Pancreas (tissue), 10 donors: ENCODE measurements around the gene OR52L1. TPM values are rescaled to one million over a fixed set of nuclear protein-coding genes. Genes with fewer than 3 reads are reported as not detected.
A peak's percentile ranks its signal among the peaks of the same experiment; 100 is the strongest.

ENCODE experiments used
- ATAC-seq, 4 donors: fragments of 200-7000 bp; cut with Tn5 transposase; one replicate each; pipeline versions ENCODE4 v1.8.0 to v1.9.1; 2020; ENCODE audit warnings: mild to moderate bottlenecking in 4 of 4, moderate library complexity in 4 of 4
- DNase-seq, 6 donors: peaks; one replicate each; pipeline ENCODE4 v3.0.0-alpha.2; 2020
- FAIRE-seq: peaks from 2 replicates; lab custom pipeline; 2012; peaks lifted over from hg19 to GRCh38; lab: Jason Lieb, UNC
- H3K27ac ChIP-seq, 4 donors: fragments of 200-600 bp; sonication (generic); 1 replicate in 3 of 4; 2 replicates in 1 of 4; pipeline versions ENCODE4 v1.5.0 to v1.8.0; 2020
- H3K27me3 ChIP-seq, 4 donors: fragments of 200-600 bp; one replicate each; pipeline ENCODE4 v1.8.0; 2021
- H3K36me3 ChIP-seq, 3 donors: fragments of 200-600 bp; sonication (generic) in 1 of 3; one replicate each; pipeline versions ENCODE4 v1.5.0 to v1.8.0; 2020 to 2021
- H3K4me1 ChIP-seq, 3 donors: fragments of 200-600 bp; one replicate each; pipeline ENCODE4 v1.8.0; 2021
- H3K4me3 ChIP-seq, 4 donors: fragments of 200-600 bp; sonication (generic) in 2 of 4; one replicate each; pipeline versions ENCODE4 v1.5.0 to v1.8.0; 2020 to 2021
- H3K9me3 ChIP-seq, 4 donors: fragments of 200-600 bp; one replicate each; pipeline ENCODE4 v1.8.0; 2021
- CTCF ChIP-seq, 4 donors: fragments of 200-600 bp; sonication (generic) in 3 of 4; IDR thresholded peaks; one replicate each; pipeline versions ENCODE4 v1.5.0 to v1.8.0; 2021; ENCODE audit warnings: antibody characterized with exemption in 4 of 4
- WGBS, 2 donors: extraction: QIAGEN DNeasy Blood & Tissue Kit; methylation state at CpG; one replicate each; pipeline ENCODE4 v1.1.7; 2013; 5-methylcytosine and 5-hydroxymethylcytosine counted together
- intact Hi-C, 3 donors: fragments of 100-400 bp; cut with DNase I; formaldehyde crosslinking; loops; one replicate each; pipeline versions ENCODE4 v1.11.1 to v1.14.2; 2022
- polyA plus RNA-seq, 2 donors: library from polyadenylated mRNA; stranded (reverse); fragments of 200-250 nt; gene quantifications; one replicate each; pipeline ENCODE4 v1.2.3, GENCODE V29; 2013
- total RNA-seq, 6 donors: library from RNA; stranded (reverse); fragmentation: NEBNext Ultra II Directional in 4 of 6; extraction: Animal tissue kit (Norgen Biotek cat#: 25700) in 4 of 6; gene quantifications; one replicate each; pipeline versions ENCODE4 v1.2.1 to v1.2.4, GENCODE V29; 2021 to 2023
- donor health status: healthy with polysubstance abuse.
- donor health status: DM: no; HTN: no; CAD: no; lungs with moderate emphysema.
- donor health status: DM: no; HTN: no; CAD: no.
- donor health status: control.
- donor health status: control.
- donor health status: Bipolar disorder and iron deficiency.
- donor health status: DM: yes; HTN: yes; CAD: no.
- donor health status: DM: no; HTN: no; CAD: no.
- donor health status: DM: no; HTN: no; CAD: no.
- donor health status: DM: yes; HTN: yes; CAD: no.

Gene OR52L1
- total and polyA plus RNA-seq, 8 donors: not detected

DNA sequence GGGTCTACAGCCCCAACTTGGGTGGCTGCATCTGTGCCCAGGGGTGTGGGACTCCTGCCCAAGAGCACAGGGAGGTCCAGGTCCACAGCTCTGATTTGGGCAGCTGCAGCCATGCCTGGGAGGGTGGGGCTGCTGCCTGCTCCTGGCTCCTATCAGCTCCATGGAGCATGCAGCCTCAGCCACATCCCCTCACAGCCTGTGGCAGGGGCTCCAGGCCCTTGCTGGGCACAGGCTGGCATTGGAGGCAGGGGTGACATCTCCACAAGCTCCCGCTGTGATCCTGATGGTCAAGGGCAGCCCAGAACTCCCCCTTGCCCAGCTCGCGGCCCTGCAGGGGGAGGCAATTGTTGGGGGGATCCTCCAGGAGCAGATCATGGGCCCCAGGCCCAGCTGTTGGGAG, 26.3 kb upstream of the OR52L1 start:
- Histone ChIP-seq H3K27ac (no peak overlapping the region), H3K27me3 (no peaks in the 10 kb centered on the region), H3K36me3 (no peaks in the 10 kb centered on the region), H3K4me1 (no peaks in the 10 kb centered on the region), H3K4me3 (no peak overlapping the region), H3K9me3 (no peaks in the 10 kb centered on the region)
- FAIRE-seq: no peak
- DNase-seq: peak in 1 of 6 donors; percentile 50
- intact Hi-C loops: no loop called here
- TF ChIP-seq CTCF (IDR thresholded peaks at IDR 0.05): no peak
- no peak for ATAC-seq
- WGBS, 2 donors: 67 to 97% methylated on average over 3 of the region's 3 CpGs

- ATAC-seq (no peak), DNase-seq (no peak), FAIRE-seq (no peak)
- Histone ChIP-seq H3K27ac (no peak overlapping the region), H3K4me1 (no peaks in the 10 kb centered on the region), H3K36me3 (no peaks in the 10 kb centered on the region), H3K4me3 (no peak overlapping the region), H3K27me3 (no peaks in the 10 kb centered on the region), H3K9me3 (no peaks in the 10 kb centered on the region)
- TF ChIP-seq CTCF (IDR thresholded peaks at IDR 0.05): no peak
- WGBS, 2 donors: 72 to 74% methylated on average over 4 of the region's 4 CpGs
- intact Hi-C loops: no loop called here
These were observed 25.4 kb upstream of the OR52L1 start for GRCh38 chr11:6012035-6012668.

DNA sequence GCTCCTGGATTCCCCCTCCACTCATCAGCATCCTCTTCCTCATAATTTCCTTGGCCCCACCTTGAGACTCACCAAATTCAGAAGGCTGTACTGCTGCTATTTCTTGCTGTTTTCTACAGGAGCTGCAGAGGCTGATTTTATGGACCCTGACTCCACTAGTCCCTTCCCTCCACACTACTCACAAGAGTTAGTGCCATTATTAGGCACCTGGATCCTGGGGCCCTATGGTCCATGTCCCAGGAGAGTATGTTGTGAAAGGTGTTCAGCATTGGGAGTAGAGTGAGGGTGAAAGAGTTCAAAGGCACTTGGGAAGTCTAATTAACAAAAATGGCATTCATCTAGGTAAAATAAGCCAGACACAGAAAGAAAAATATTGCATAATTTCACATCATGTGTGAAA, 20.1 kb upstream of the OR52L1 start, which contains the start of gene OR56A4:
Gene OR56A4, minus strand, starts transcription at position 101 of the 400 bp plus-strand sequence. CDS start 3,954 bp downstream, outside the sequence.
- H3K36me3 ChIP-seq: no peaks in the 10 kb centered on the region
- H3K4me1 ChIP-seq: no peaks in the 10 kb centered on the region
- FAIRE-seq (no peak), ATAC-seq (no peak), DNase-seq (no peak)
- H3K27ac ChIP-seq: no peak within 1 kb of the TSS
- H3K9me3 ChIP-seq: no peaks in the 10 kb centered on the region
- H3K27me3 ChIP-seq: no peaks in the 10 kb centered on the region
- intact Hi-C loops: no loop called here
- TF ChIP-seq CTCF (IDR thresholded peaks at IDR 0.05): no peak
- H3K4me3 ChIP-seq: no peak within 1 kb of the TSS

DNA sequence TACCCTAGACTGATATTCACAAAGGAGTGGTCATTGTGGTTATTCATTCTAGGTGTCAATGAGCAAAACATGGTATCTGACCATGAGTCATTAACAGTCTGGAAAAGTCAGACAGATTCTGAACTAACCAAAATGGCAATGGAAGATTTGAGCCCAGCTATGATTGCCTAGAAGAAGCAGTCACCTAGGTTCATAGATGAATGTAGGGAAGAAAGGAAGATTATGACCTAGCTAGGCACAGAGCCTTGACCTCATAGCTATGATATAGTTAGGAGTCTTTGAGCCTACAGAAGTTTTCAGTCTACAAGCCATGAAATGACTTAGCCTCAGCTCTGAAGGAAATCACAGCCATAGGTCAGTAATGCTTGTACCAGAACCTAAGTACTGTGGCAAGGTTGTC, 19.6 kb upstream of the OR52L1 start:
- Histone ChIP-seq H3K36me3 (no peaks in the 10 kb centered on the region), H3K27me3 (no peaks in the 10 kb centered on the region), H3K9me3 (no peaks in the 10 kb centered on the region), H3K4me3 (no peak overlapping the region), H3K27ac (no peak overlapping the region), H3K4me1 (no peaks in the 10 kb centered on the region)
- intact Hi-C loops: no loop called here
- no peak for DNase-seq
- TF ChIP-seq CTCF (IDR thresholded peaks at IDR 0.05): no peak
- no peak for FAIRE-seq
- no peak for ATAC-seq

DNA sequence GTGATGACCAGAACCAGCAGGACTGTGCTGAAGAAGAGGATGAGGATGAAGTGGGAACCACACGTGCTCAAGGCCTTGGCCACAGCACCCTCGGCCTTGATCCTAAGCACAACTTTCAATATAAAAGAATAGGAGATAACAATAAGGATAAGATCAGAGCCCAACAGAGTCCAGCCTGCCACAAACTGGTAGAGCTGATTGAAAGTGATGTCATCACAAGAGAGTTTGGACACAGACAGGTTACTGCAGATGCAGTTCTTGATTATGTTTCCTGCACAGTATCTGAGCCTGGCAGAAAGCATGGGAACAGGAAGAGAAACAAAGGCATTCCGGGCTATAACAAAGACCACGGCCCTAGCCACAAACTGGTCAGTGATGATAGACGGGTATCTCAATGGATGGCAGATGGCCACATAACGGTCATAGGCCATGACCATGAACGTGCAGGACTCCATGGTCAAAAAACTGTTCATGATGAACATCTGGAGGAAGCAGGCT, 15.5 kb upstream of the OR52L1 start:
- no peak overlapping the region for H3K4me3 ChIP-seq
- TF ChIP-seq CTCF (IDR thresholded peaks at IDR 0.05): no peak
- H3K36me3 ChIP-seq: no peaks in the 10 kb centered on the region
- no peaks in the 10 kb centered on the region for H3K4me1 ChIP-seq
- ATAC-seq (no peak), FAIRE-seq (no peak), DNase-seq (no peak)
- 64 to 72% methylated on average over 7 of the region's 7 CpGs for WGBS, 2 donors
- no peaks in the 10 kb centered on the region for H3K9me3 ChIP-seq
- intact Hi-C loops: no loop called here
- H3K27me3 ChIP-seq: no peaks in the 10 kb centered on the region
- H3K27ac ChIP-seq: no peak overlapping the region
